NCI-H748 treated with DMSO at 0.1 percent for 48 hours (cell line): Measurements from ENCODE around the gene ADIPOR2.

Source experiments
- DNase-seq: peaks from one replicate; lab custom pipeline; 2025; lab: John Stamatoyannopoulos, UW

Gene ADIPOR2

GRCh38 chr12:1690578-1691122 is at the start of gene ADIPOR2:
Gene ADIPOR2 (plus strand): TSS chr12:1691070. CDS start chr12:1754344, 63,274 bp downstream.
- DNase-seq = peak; percentile 61

- DNase-seq = peak; percentile 7
These were observed 48.4 kb upstream of the ADIPOR2 start for GRCh38 chr12:1642513-1642912.

GRCh38 chr12:1643043-1643442 is 47.8 kb upstream of the ADIPOR2 start:
- no peak for DNase-seq

- DNase-seq = no peak
These were observed 46.9 kb upstream of the ADIPOR2 start for GRCh38 chr12:1643905-1644533.

GRCh38 chr12:1644534-1645438 is 46.1 kb upstream of the ADIPOR2 start:
- peak; percentile 27 for DNase-seq

GRCh38 chr12:1645819-1646218 is 45.1 kb upstream of the ADIPOR2 start:
- no peak for DNase-seq

- DNase-seq = no peak
These were observed 44.1 kb upstream of the ADIPOR2 start for GRCh38 chr12:1646569-1647284.

- no peak for DNase-seq
These were observed 43.6 kb upstream of the ADIPOR2 start for GRCh38 chr12:1647285-1647669.

- DNase-seq = no peak
These were observed 40.5 kb upstream of the ADIPOR2 start for GRCh38 chr12:1650260-1650977.

- no peak for DNase-seq
These were observed 39.9 kb upstream of the ADIPOR2 start for GRCh38 chr12:1650978-1651361.

GRCh38 chr12:1651946-1652345 is 38.9 kb upstream of the ADIPOR2 start:
- DNase-seq = no peak

GRCh38 chr12:1655225-1655788 is 35.6 kb upstream of the ADIPOR2 start:
- DNase-seq = no peak

- no peak for DNase-seq
These were observed 34.0 kb upstream of the ADIPOR2 start for GRCh38 chr12:1656902-1657301.

GRCh38 chr12:1657688-1658087 is 33.2 kb upstream of the ADIPOR2 start:
- no peak for DNase-seq

GRCh38 chr12:1660304-1661187 is 30.3 kb upstream of the ADIPOR2 start:
- no peak for DNase-seq

- DNase-seq = peak; percentile 38
These were observed 29.1 kb upstream of the ADIPOR2 start for GRCh38 chr12:1661553-1662335.

- DNase-seq = no peak
These were observed 28.0 kb upstream of the ADIPOR2 start for GRCh38 chr12:1662761-1663439.

GRCh38 chr12:1663440-1664132 is 27.3 kb upstream of the ADIPOR2 start:
- no peak for DNase-seq
